Prostate gland (tissue), 2 donors: ENCODE results near the gene KIF1B. TPM values are rescaled to one million over a fixed set of nuclear protein-coding genes. Genes with fewer than 3 reads are reported as not detected.

Source experiments
- DNase-seq: peaks from one replicate; pipeline ENCODE4 v3.0.0-alpha.2; 2019; ENCODE audit warnings: low spot score
- H3K27ac ChIP-seq, 2 donors: fragments of 200-600 bp; sonication (generic); 2 replicates each; pipeline ENCODE4 v1.5.1; 2017 to 2019
- H3K27me3 ChIP-seq: fragments of 200-600 bp; sonication (generic); replicated peaks from 2 replicates; pipeline ENCODE4 v1.5.1; 2019; ENCODE audit not compliant: insufficient read depth
- H3K36me3 ChIP-seq, 2 donors: fragments of 200-600 bp; sonication (generic); 1 replicate in 1 of 2; 2 replicates in 1 of 2; pipeline versions ENCODE4 v1.5.1 to v1.8.1; 2017 to 2019
- H3K4me1 ChIP-seq: fragments of 200-600 bp; sonication (generic); replicated peaks from 2 replicates; pipeline ENCODE4 v1.5.1; 2019
- H3K4me3 ChIP-seq, 2 donors: fragments of 200-600 bp; sonication (generic); 2 replicates each; pipeline ENCODE4 v1.5.1; 2017 to 2019
- H3K9me3 ChIP-seq: fragments of 200-600 bp; sonication (generic); 2 replicates; pipeline ENCODE4 v1.5.1; 2017
- POLR2A ChIP-seq: fragments of 450-650 bp; IDR thresholded peaks from one replicate; pipeline ENCODE4 v1.6.1; 2016; ENCODE audit warnings: antibody characterized with exemption, mild to moderate bottlenecking
- POLR2AphosphoS5 ChIP-seq: sonication (generic); formaldehyde crosslinking; IDR thresholded peaks from one replicate; pipeline ENCODE4 v1.6.1; 2017; ENCODE audit warnings: antibody characterized with exemption
- WGBS: methylation state at CpG from one replicate; pipeline ENCODE4 v1.1.5; 2018; 5-methylcytosine and 5-hydroxymethylcytosine counted together
- intact Hi-C: fragments of 100-400 bp; cut with DNase I; formaldehyde crosslinking; loops from one replicate; pipeline ENCODE4 v1.14.2; 2022
- total RNA-seq, 2 donors: library from RNA; depleted of rRNA; stranded (reverse); fragments of >200 nt; gene quantifications; one replicate each; pipeline ENCODE4 v1.1.0, GENCODE V29; 2016
- TF ChIP-seq, protein P1 (sequence below), 4 experiments: fragments of 200-600 bp in 2 of 4; fragments of 450-650 bp in 2 of 4; sonication (generic) in 2 of 4; IDR thresholded peaks; 1 replicate in 3 of 4; 2 replicates in 1 of 4; pipeline ENCODE4 v1.5.1; 2016 to 2019; ENCODE audit warnings: antibody characterized with exemption in 4 of 4, mild to moderate bottlenecking in 2 of 4, moderate library complexity in 2 of 4

The KIF1B gene
- total RNA-seq, 2 donors from 2014 or later: 31.3 to 56.8 TPM

- Histone ChIP-seq H3K4me3 (no peak overlapping the region), H3K9me3 (no peaks in the 10 kb centered on the region), H3K27me3 (no peaks in the 10 kb centered on the region), H3K4me1 (no peaks in the 10 kb centered on the region), H3K27ac (no peak overlapping the region), H3K36me3 (no peaks in the 10 kb centered on the region)
- DNase-seq: no peak
- WGBS: 95% methylated on average over 11 of the region's 11 CpGs
- no peak for TF ChIP-seq POLR2A
- no peak for TF ChIP-seq POLR2AphosphoS5
- TF ChIP-seq, protein P1, sequence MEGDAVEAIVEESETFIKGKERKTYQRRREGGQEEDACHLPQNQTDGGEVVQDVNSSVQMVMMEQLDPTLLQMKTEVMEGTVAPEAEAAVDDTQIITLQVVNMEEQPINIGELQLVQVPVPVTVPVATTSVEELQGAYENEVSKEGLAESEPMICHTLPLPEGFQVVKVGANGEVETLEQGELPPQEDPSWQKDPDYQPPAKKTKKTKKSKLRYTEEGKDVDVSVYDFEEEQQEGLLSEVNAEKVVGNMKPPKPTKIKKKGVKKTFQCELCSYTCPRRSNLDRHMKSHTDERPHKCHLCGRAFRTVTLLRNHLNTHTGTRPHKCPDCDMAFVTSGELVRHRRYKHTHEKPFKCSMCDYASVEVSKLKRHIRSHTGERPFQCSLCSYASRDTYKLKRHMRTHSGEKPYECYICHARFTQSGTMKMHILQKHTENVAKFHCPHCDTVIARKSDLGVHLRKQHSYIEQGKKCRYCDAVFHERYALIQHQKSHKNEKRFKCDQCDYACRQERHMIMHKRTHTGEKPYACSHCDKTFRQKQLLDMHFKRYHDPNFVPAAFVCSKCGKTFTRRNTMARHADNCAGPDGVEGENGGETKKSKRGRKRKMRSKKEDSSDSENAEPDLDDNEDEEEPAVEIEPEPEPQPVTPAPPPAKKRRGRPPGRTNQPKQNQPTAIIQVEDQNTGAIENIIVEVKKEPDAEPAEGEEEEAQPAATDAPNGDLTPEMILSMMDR (IDR thresholded peaks at IDR 0.05): no peak
- intact Hi-C loops: no loop called here
Observed at GRCh38 chr1:10326251-10326650, 115.9 kb downstream of the KIF1B start.

GRCh38 chr1:10328180-10328963 is 118.0 kb downstream of the KIF1B start:
- Histone ChIP-seq H3K4me3 (no peak overlapping the region), H3K36me3 (no peaks in the 10 kb centered on the region), H3K27me3 (no peaks in the 10 kb centered on the region), H3K4me1 (no peaks in the 10 kb centered on the region), H3K27ac (no peak overlapping the region), H3K9me3 (no peaks in the 10 kb centered on the region)
- WGBS: 90% methylated on average over 6 of the region's 6 CpGs
- intact Hi-C loops: no loop called here
- TF ChIP-seq POLR2AphosphoS5 (no peak), POLR2A (no peak)
- TF ChIP-seq, protein P1 (IDR thresholded peaks at IDR 0.05): no peak
- DNase-seq: no peak

DNA sequence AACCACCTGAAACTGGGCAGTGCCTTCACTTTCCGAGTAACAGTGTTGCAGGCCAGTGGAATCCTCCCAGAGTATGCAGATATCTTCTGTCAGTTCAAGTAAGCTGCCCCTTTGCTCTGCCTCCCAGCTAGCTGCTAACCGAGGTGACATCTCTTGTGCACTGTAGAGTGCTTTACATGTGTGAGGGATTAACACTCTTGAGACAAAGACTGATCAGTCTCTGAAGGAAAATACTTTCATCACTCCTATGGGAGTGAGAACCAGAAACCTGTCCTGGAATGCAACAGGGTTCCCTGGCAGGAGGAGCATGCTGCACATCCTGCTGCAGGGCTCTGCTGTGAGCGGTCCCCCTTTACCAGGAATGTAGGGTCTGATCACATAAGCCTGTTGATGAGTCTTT is 127.1 kb downstream of the KIF1B start:
- intact Hi-C loops: loop anchor here (1.0 to 10.0 kb wide), 2 partner anchors 127 to 463 kb away; partner anchors contain the start of gene KIF1B
- WGBS: 81% methylated on average over 3 of the region's 3 CpGs
- no peak for TF ChIP-seq POLR2AphosphoS5
- no peak for TF ChIP-seq POLR2A
- TF ChIP-seq, protein P1 (IDR thresholded peaks at IDR 0.05): no peak
- no peak overlapping the region for H3K27ac ChIP-seq
- DNase-seq: no peak
- H3K4me3 ChIP-seq: no peak overlapping the region
- no peaks in the 10 kb centered on the region for H3K4me1 ChIP-seq
- H3K36me3 ChIP-seq: no peaks in the 10 kb centered on the region
- H3K9me3 ChIP-seq: no peaks in the 10 kb centered on the region
- H3K27me3 ChIP-seq: no peaks in the 10 kb centered on the region

- Histone ChIP-seq H3K9me3 (no peaks in the 10 kb centered on the region), H3K27me3 (no peaks in the 10 kb centered on the region), H3K27ac (no peak overlapping the region), H3K4me3 (no peak overlapping the region), H3K4me1 (no peaks in the 10 kb centered on the region), H3K36me3 (no peaks in the 10 kb centered on the region)
- WGBS: 21% methylated on average over 2 of the region's 2 CpGs
- TF ChIP-seq, protein P1 (IDR thresholded peaks at IDR 0.05): peak in 3 of 4 experiments; percentile 36 to 62 (median 56)
- TF ChIP-seq POLR2A: no peak
- intact Hi-C loops: loop anchor here (10.0 kb wide), 1 partner anchor 463 kb away; no protein-coding TSS in a partner anchor
- no peak for DNase-seq
Observed at GRCh38 chr1:10338047-10338446, 127.7 kb downstream of the KIF1B start.

DNA sequence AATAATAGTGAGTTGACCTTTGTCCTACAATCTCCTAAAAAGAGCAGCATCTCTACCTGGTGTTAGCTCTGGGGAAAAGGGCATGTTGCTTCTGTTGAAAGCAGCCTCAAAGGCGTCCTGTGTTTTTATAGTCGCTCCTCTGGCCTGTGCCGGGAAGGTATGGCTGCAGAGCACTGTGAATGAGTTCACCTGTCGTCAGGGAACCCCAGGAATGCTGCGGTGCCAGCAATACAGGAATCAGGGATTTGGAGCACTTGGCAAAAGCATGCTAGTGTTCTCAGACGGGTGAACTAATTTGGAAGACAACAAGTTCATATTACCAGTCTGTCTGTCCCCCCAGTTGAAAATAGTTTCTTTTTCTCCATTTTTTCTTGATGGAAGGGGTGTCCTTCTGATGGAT is 128.2 kb downstream of the KIF1B start:
- intact Hi-C loops: loop anchor here (10.0 kb wide), 1 partner anchor 464 kb away; no protein-coding TSS in a partner anchor
- no peaks in the 10 kb centered on the region for H3K9me3 ChIP-seq
- TF ChIP-seq POLR2AphosphoS5 (no peak), POLR2A (no peak)
- TF ChIP-seq, protein P1 (IDR thresholded peaks at IDR 0.05): no peak
- no peaks in the 10 kb centered on the region for H3K27me3 ChIP-seq
- no peaks in the 10 kb centered on the region for H3K4me1 ChIP-seq
- no peak overlapping the region for H3K4me3 ChIP-seq
- 36% methylated on average over 6 of the region's 6 CpGs for WGBS
- no peaks in the 10 kb centered on the region for H3K36me3 ChIP-seq
- no peak for DNase-seq
- H3K27ac ChIP-seq: no peak overlapping the region
